HEK293 (cell line): ENCODE measurements around the gene TYMS.

Experiments used
- FEZF1 ChIP-seq: fragments of 450-650 bp; formaldehyde crosslinking; IDR thresholded peaks from 2 replicates; pipeline ENCODE4 v1.5.1; 2016; ENCODE audit warnings: missing biosample characterization, missing genetic modification characterization
- GLIS2 ChIP-seq: fragments of 450-650 bp; formaldehyde crosslinking; IDR thresholded peaks from 2 replicates; pipeline ENCODE4 v1.5.1; 2016; ENCODE audit warnings: missing biosample characterization, missing genetic modification characterization
- KLF16 ChIP-seq: fragments of 450-650 bp; formaldehyde crosslinking; IDR thresholded peaks from 2 replicates; pipeline ENCODE4 v1.5.1; 2017; ENCODE audit warnings: missing biosample characterization, missing genetic modification characterization
- ZBTB21 ChIP-seq: fragments of 450-650 bp; formaldehyde crosslinking; IDR thresholded peaks from 2 replicates; pipeline ENCODE4 v1.5.1; 2017; ENCODE audit warnings: missing biosample characterization, missing genetic modification characterization
- ZFP37 ChIP-seq: fragments of 450-650 bp; formaldehyde crosslinking; IDR thresholded peaks from 2 replicates; pipeline ENCODE4 v1.5.1; 2016; ENCODE audit warnings: missing biosample characterization, missing genetic modification characterization
- ZNF112 ChIP-seq: fragments of 450-650 bp; formaldehyde crosslinking; IDR thresholded peaks from 2 replicates; pipeline ENCODE4 v1.5.0; 2017; ENCODE audit warnings: missing biosample characterization, missing genetic modification characterization
- ZNF155 ChIP-seq: fragments of 450-650 bp; formaldehyde crosslinking; IDR thresholded peaks from 2 replicates; pipeline ENCODE4 v1.5.1; 2016; ENCODE audit warnings: missing biosample characterization, missing genetic modification characterization
- ZNF16 ChIP-seq: fragments of 450-650 bp; formaldehyde crosslinking; IDR thresholded peaks from 2 replicates; pipeline ENCODE4 v1.5.1; 2016; ENCODE audit warnings: low read depth, missing biosample characterization, missing genetic modification characterization
- ZNF239 ChIP-seq: fragments of 450-650 bp; formaldehyde crosslinking; IDR thresholded peaks from 2 replicates; pipeline ENCODE4 v1.5.1; 2016; ENCODE audit warnings: missing biosample characterization, missing genetic modification characterization
- ZNF292 ChIP-seq: fragments of 450-650 bp; formaldehyde crosslinking; IDR thresholded peaks from 2 replicates; pipeline ENCODE4 v1.5.1; 2016; ENCODE audit warnings: low read depth, missing biosample characterization, missing genetic modification characterization, borderline replicate concordance
- ZNF302 ChIP-seq: fragments of 450-650 bp; formaldehyde crosslinking; IDR thresholded peaks from 2 replicates; pipeline ENCODE4 v1.5.1; 2016; ENCODE audit warnings: missing biosample characterization, missing genetic modification characterization, low read depth
- ZNF341 ChIP-seq: fragments of 450-650 bp; formaldehyde crosslinking; IDR thresholded peaks from 2 replicates; pipeline ENCODE4; 2016; ENCODE audit warnings: low read depth, missing biosample characterization, missing genetic modification characterization
- ZNF37A ChIP-seq: fragments of 450-650 bp; IDR thresholded peaks from 2 replicates; pipeline ENCODE4 v1.5.1; 2018; ENCODE audit warnings: missing biosample characterization, missing genetic modification characterization
- ZNF548 ChIP-seq: fragments of 450-650 bp; formaldehyde crosslinking; IDR thresholded peaks from 2 replicates; pipeline ENCODE4 v1.5.1; 2016; ENCODE audit warnings: missing biosample characterization, missing genetic modification characterization
- ZNF555 ChIP-seq: fragments of 450-650 bp; formaldehyde crosslinking; conservative IDR thresholded peaks from 2 replicates; pipeline ENCODE4 v1.5.1; 2017; ENCODE audit warnings: missing biosample characterization, mild to moderate bottlenecking, missing genetic modification characterization, inconsistent platforms
- ZNF571 ChIP-seq: fragments of 450-650 bp; formaldehyde crosslinking; IDR thresholded peaks from 2 replicates; pipeline ENCODE4 v1.5.0; 2017; ENCODE audit warnings: missing biosample characterization, missing genetic modification characterization
- ZNF596 ChIP-seq: fragments of 450-650 bp; IDR thresholded peaks from 2 replicates; pipeline ENCODE4 v1.5.0; 2018; ENCODE audit warnings: missing biosample characterization, mild to moderate bottlenecking, missing genetic modification characterization, moderate library complexity
- ZNF600 ChIP-seq: fragments of 450-650 bp; formaldehyde crosslinking; IDR thresholded peaks from 2 replicates; pipeline ENCODE4 v1.5.1; 2016; ENCODE audit warnings: missing biosample characterization, missing genetic modification characterization
- ZNF623 ChIP-seq: fragments of 450-650 bp; formaldehyde crosslinking; IDR thresholded peaks from 2 replicates; pipeline ENCODE4 v1.5.1; 2016; ENCODE audit warnings: missing biosample characterization, missing genetic modification characterization
- ZNF658 ChIP-seq: fragments of 450-650 bp; formaldehyde crosslinking; IDR thresholded peaks from 2 replicates; pipeline ENCODE4; 2016; ENCODE audit warnings: missing biosample characterization, missing genetic modification characterization
- ZNF707 ChIP-seq: fragments of 450-650 bp; formaldehyde crosslinking; IDR thresholded peaks from 2 replicates; pipeline ENCODE4 v1.5.1; 2016; ENCODE audit warnings: missing biosample characterization, missing genetic modification characterization
- TF ChIP-seq, protein P1 (sequence below): IDR thresholded peaks from 2 replicates; pipeline ENCODE4 v1.6.1; 2011; ENCODE audit warnings: mild to moderate bottlenecking, low read depth, low read length, borderline replicate concordance
- TF ChIP-seq, protein P2 (sequence below): fragments of 450-650 bp; formaldehyde crosslinking; IDR thresholded peaks from 2 replicates; pipeline ENCODE4 v1.5.1; 2016; ENCODE audit warnings: missing biosample characterization, missing genetic modification characterization, borderline replicate concordance
- TF ChIP-seq, protein P3 (sequence below): fragments of 450-650 bp; formaldehyde crosslinking; IDR thresholded peaks from 2 replicates; pipeline ENCODE4 v1.5.1; 2017; ENCODE audit warnings: missing biosample characterization, missing genetic modification characterization
- TF ChIP-seq, protein P4 (sequence below): fragments of 450-650 bp; formaldehyde crosslinking; IDR thresholded peaks from 2 replicates; pipeline ENCODE4 v1.5.1; 2017; ENCODE audit warnings: missing biosample characterization, missing genetic modification characterization
- TF ChIP-seq, protein P5 (sequence below): fragments of 450-650 bp; formaldehyde crosslinking; IDR thresholded peaks from 2 replicates; pipeline ENCODE4 v1.5.1; 2016; ENCODE audit warnings: missing biosample characterization, missing genetic modification characterization, borderline replicate concordance

TYMS gene

DNA sequence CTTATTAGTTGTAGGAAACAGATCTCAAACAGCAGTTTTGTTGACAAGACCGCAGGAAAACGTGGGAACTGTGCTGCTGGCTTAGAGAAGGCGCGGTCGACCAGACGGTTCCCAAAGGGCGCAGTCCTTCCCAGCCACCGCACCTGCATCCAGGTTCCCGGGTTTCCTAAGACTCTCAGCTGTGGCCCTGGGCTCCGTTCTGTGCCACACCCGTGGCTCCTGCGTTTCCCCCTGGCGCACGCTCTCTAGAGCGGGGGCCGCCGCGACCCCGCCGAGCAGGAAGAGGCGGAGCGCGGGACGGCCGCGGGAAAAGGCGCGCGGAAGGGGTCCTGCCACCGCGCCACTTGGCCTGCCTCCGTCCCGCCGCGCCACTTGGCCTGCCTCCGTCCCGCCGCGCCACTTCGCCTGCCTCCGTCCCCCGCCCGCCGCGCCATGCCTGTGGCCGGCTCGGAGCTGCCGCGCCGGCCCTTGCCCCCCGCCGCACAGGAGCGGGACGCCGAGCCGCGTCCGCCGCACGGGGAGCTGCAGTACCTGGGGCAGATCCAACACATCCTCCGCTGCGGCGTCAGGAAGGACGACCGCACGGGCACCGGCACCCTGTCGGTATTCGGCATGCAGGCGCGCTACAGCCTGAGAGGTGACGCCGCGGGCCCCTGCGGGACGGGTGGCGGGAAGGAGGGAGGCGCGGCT, at the start of gene TYMS (continued):
- TF ChIP-seq ZNF292 (tag by site-specific recombination) (no peak), ZNF155 (tag by site-specific recombination) (no peak), ZNF112 (tag by site-specific recombination) (no peak), ZBTB21 (tag by site-specific recombination) (no peak), ZNF623 (no peak), ZNF548 (tag by site-specific recombination) (no peak), ZNF341 (no peak; the same call in 1 of the 2 replicates), GLIS2 (tag by site-specific recombination) (peak; percentile 89), ZNF596 (tag by site-specific recombination) (peak; percentile 53; the same call in 1 of the 2 replicates), KLF16 (tag by site-specific recombination) (peak; percentile 78), ZNF555 (tag by site-specific recombination) (no peak), ZNF302 (tag by site-specific recombination) (no peak), ZNF658 (no peak), ZNF600 (peak; percentile 44), ZNF707 (tag by site-specific recombination) (no peak), ZNF16 (tag by site-specific recombination) (no peak), FEZF1 (tag by site-specific recombination) (peak; percentile 58), ZNF37A (tag by site-specific recombination) (no peak), ZFP37 (no peak), ZNF571 (no peak), ZNF239 (tag by site-specific recombination) (no peak)
- TF ChIP-seq, protein P1, sequence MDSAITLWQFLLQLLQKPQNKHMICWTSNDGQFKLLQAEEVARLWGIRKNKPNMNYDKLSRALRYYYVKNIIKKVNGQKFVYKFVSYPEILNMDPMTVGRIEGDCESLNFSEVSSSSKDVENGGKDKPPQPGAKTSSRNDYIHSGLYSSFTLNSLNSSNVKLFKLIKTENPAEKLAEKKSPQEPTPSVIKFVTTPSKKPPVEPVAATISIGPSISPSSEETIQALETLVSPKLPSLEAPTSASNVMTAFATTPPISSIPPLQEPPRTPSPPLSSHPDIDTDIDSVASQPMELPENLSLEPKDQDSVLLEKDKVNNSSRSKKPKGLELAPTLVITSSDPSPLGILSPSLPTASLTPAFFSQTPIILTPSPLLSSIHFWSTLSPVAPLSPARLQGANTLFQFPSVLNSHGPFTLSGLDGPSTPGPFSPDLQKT = no peak
- TF ChIP-seq, protein P2, sequence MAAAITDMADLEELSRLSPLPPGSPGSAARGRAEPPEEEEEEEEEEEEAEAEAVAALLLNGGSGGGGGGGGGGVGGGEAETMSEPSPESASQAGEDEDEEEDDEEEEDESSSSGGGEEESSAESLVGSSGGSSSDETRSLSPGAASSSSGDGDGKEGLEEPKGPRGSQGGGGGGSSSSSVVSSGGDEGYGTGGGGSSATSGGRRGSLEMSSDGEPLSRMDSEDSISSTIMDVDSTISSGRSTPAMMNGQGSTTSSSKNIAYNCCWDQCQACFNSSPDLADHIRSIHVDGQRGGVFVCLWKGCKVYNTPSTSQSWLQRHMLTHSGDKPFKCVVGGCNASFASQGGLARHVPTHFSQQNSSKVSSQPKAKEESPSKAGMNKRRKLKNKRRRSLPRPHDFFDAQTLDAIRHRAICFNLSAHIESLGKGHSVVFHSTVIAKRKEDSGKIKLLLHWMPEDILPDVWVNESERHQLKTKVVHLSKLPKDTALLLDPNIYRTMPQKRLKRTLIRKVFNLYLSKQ (tag by site-specific recombination) = no peak
- TF ChIP-seq, protein P3, sequence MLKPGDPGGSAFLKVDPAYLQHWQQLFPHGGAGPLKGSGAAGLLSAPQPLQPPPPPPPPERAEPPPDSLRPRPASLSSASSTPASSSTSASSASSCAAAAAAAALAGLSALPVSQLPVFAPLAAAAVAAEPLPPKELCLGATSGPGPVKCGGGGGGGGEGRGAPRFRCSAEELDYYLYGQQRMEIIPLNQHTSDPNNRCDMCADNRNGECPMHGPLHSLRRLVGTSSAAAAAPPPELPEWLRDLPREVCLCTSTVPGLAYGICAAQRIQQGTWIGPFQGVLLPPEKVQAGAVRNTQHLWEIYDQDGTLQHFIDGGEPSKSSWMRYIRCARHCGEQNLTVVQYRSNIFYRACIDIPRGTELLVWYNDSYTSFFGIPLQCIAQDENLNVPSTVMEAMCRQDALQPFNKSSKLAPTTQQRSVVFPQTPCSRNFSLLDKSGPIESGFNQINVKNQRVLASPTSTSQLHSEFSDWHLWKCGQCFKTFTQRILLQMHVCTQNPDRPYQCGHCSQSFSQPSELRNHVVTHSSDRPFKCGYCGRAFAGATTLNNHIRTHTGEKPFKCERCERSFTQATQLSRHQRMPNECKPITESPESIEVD = no peak
- TF ChIP-seq, protein P4, sequence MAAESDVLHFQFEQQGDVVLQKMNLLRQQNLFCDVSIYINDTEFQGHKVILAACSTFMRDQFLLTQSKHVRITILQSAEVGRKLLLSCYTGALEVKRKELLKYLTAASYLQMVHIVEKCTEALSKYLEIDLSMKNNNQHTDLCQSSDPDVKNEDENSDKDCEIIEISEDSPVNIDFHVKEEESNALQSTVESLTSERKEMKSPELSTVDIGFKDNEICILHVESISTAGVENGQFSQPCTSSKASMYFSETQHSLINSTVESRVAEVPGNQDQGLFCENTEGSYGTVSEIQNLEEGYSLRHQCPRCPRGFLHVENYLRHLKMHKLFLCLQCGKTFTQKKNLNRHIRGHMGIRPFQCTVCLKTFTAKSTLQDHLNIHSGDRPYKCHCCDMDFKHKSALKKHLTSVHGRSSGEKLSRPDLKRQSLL = peak; percentile 90
- TF ChIP-seq, protein P5, sequence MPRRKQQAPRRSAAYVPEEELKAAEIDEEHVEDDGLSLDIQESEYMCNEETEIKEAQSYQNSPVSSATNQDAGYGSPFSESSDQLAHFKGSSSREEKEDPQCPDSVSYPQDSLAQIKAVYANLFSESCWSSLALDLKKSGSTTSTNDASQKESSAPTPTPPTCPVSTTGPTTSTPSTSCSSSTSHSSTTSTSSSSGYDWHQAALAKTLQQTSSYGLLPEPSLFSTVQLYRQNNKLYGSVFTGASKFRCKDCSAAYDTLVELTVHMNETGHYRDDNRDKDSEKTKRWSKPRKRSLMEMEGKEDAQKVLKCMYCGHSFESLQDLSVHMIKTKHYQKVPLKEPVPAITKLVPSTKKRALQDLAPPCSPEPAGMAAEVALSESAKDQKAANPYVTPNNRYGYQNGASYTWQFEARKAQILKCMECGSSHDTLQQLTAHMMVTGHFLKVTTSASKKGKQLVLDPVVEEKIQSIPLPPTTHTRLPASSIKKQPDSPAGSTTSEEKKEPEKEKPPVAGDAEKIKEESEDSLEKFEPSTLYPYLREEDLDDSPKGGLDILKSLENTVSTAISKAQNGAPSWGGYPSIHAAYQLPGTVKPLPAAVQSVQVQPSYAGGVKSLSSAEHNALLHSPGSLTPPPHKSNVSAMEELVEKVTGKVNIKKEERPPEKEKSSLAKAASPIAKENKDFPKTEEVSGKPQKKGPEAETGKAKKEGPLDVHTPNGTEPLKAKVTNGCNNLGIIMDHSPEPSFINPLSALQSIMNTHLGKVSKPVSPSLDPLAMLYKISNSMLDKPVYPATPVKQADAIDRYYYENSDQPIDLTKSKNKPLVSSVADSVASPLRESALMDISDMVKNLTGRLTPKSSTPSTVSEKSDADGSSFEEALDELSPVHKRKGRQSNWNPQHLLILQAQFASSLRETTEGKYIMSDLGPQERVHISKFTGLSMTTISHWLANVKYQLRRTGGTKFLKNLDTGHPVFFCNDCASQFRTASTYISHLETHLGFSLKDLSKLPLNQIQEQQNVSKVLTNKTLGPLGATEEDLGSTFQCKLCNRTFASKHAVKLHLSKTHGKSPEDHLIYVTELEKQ (tag by site-specific recombination) = no peak
